Activated naive CD4-positive, alpha-beta T cell treated with anti-CD3 and anti-CD28 coated beads, Interleukin-2, amount 50 U/mL, for 24 hours (primary cell): ENCODE results near the gene DACT2.
"Not testable (repeated sequence)": the region's sequence is repeated elsewhere in the genome, so short reads cannot be mapped to it uniquely, and the experiment has no call there.

Experiments
- H3K27ac Mint-ChIP-seq: one replicate; pipeline ENCODE4 v1.8.0; 2021; ENCODE audit warnings: mild to moderate bottlenecking, mixed read lengths
- H3K27me3 Mint-ChIP-seq: one replicate; pipeline ENCODE4 v1.8.0; 2021; ENCODE audit warnings: mixed read lengths
- H3K36me3 Mint-ChIP-seq: one replicate; pipeline ENCODE4 v1.8.0; 2021; ENCODE audit warnings: mixed read lengths
- H3K4me1 Mint-ChIP-seq: one replicate; pipeline ENCODE4 v1.8.0; 2021; ENCODE audit warnings: mixed read lengths
- H3K4me3 Mint-ChIP-seq: one replicate; pipeline ENCODE4 v1.8.0; 2021; ENCODE audit warnings: mild to moderate bottlenecking, mixed read lengths
- H3K9me3 Mint-ChIP-seq: one replicate; pipeline ENCODE4 v1.8.0; 2021; ENCODE audit warnings: mixed read lengths

The DACT2 gene

DNA sequence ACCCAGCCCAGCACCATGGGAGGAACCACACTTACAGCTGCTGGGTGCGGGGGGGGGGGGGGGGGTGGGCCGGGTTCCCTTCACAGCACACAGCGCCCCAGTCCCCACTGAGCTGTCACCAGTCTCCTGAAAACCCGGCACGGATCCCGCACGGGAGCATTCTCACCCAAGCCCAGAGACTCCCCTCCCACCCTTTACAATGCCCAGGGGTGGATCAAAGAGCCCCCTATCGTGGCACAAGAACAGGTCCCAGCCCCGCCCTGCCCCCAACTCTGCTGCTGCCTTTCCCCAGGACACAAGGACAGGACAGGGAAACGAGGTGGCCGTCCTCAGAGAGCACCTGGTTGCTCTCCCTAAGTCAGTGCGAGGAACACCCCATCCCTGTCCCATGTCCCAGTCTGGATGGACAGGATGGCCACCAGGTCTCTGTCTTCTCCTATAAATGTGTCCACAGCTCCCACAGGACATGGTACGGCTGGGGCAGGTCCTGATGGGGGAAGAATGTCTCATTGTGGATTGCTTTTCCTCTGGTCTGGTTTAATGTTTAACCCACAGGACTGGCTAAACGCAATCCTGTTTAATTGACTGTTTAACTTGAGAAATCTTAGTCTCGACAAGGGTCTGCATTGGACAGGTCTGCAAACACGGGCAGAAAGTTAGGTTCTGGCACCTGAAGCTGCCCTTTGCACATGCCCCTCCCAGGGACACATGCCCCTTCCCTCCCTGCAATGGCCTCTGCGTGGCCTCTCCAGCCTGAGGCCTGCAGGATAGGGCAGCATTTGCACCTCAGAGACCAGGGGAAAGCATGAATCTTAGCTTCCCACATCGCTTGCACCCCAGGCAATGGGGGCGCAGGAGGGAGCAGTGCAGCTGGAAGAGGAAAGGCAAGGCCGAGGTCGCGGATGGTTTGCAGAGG is 45.3 kb downstream of the DACT2 start:
- no peaks in the 10 kb centered on the region for H3K9me3 Mint-ChIP-seq
- no peaks in the 10 kb centered on the region for H3K4me1 Mint-ChIP-seq
- H3K4me3 Mint-ChIP-seq: no peak overlapping the region
- no peak overlapping the region for H3K27ac Mint-ChIP-seq
- peaks cover 1% of the 10 kb centered on the region for H3K27me3 Mint-ChIP-seq
- H3K36me3 Mint-ChIP-seq: no peaks in the 10 kb centered on the region

DNA sequence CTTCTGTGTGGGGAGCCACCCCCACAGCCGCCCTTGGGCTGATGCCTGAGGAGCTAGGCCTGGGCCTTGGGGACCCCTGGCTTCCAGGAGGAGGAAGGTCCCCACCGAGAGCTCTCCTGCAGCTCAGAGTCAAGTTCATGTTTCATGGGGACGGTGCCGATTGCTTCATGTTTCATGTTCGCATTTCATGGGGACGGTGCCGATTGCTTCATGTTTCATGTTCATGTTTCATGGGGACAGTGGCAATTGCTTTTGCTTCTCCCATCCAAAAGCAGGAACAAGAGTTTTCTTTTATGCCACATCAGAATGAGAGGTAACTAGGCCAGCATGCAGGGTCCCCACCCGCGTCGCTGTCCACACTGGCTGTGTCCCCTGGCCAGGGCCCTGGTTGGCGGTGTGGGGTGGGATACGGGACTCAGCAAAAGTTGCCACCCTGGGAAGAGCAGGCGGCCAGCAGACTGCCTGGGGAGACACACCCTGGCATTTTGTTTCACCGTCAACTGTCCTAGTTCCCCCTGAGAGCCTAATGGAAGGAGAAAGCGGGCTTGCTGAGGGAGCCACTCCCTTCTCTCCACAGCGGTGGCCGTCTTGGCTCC is 46.0 kb downstream of the DACT2 start:
- no peaks in the 10 kb centered on the region for H3K4me1 Mint-ChIP-seq
- H3K27ac Mint-ChIP-seq: no peak overlapping the region
- H3K27me3 Mint-ChIP-seq: peaks cover 3% of the 10 kb centered on the region
- no peaks in the 10 kb centered on the region for H3K9me3 Mint-ChIP-seq
- H3K36me3 Mint-ChIP-seq: no peaks in the 10 kb centered on the region
- H3K4me3 Mint-ChIP-seq: no peak overlapping the region

DNA sequence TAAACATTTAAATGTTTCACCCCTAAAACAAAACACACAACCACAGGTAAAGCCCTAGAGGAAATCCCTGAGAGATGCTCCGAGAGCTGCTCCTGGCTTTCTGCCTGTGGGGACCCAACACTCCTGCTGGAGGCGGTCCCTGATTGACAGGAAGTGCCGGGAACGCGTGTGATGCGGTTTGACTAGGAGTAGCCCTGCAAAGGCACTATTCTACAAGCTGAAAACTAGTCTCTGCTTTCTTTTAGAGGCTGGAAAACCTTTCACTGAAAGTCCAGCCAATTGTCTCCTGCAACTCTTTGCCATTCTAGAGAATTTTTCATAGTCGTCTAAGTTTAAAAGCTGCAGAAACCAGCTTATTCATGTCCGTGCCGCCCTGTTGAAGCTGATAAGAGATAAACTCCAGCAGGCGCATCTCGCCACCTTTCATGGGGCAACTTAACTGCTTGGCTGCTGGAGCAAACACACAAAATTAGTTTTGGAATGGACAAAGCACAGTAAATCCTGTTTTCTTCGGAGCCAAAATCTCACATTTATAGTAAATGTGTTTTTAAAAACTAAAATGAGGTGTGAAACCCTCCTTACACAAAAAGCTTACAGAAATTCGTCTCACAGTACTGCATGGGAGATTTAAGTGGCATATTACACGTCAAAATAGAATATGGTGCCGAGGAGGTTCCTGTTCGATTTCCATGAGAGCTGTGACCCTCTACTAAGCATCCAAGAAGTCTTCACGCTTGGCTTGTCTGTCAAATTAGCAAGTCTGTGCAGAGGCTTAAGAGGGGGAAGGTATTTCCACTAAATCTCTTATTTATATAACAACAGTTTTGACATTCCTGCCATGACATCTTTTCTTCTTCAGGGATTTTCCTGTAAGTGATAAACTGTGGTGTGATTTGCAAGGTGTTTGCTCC is 46.9 kb downstream of the DACT2 start:
- H3K9me3 Mint-ChIP-seq: no peaks in the 10 kb centered on the region
- no peak overlapping the region for H3K27ac Mint-ChIP-seq
- H3K4me3 Mint-ChIP-seq: no peak overlapping the region
- H3K4me1 Mint-ChIP-seq: no peaks in the 10 kb centered on the region
- H3K36me3 Mint-ChIP-seq: no peaks in the 10 kb centered on the region
- peaks cover 3% of the 10 kb centered on the region for H3K27me3 Mint-ChIP-seq

DNA sequence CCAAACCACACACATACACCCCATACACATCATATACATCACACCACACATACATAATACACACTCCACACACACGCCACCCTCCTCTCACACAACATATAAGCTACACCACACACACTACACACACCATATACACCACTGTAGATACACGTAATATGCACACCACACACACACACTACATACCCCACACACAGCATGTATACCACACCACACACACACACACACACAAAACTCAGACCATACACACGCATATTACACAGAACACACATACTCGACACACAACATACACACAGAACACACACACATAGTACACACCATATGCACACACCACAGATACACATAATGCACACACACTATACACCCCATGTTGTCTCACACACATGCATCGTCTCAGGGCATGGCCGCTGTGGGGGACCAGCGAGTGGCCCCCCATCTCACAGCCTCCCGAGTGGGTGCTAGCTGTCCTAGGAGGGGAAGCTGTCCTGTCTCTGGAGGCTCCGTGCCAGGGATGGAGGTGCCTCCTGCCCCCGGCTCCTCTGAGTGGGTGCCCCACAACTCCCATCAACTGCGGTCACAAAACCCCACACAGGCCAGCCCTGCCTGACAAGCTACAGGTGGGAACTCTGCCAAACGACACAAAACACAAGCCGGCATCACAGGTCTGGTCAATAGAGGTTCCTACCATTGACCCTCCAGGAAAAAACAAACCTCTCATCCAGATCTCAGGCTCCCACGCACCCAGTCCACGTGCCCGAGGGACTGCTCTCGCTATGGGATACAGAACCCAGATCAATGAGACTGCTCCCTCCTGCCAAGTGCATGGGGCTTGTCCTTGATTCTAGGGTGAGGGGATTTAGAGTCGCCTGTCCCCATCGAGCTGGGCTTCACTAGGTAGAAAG is 49.1 kb downstream of the DACT2 start:
- peaks cover 3% of the 10 kb centered on the region for H3K27me3 Mint-ChIP-seq
- no peaks in the 10 kb centered on the region for H3K4me1 Mint-ChIP-seq
- H3K27ac Mint-ChIP-seq: no peak overlapping the region
- no peak overlapping the region for H3K4me3 Mint-ChIP-seq
- H3K36me3 Mint-ChIP-seq: no peaks in the 10 kb centered on the region
- H3K9me3 Mint-ChIP-seq: no peaks in the 10 kb centered on the region

DNA sequence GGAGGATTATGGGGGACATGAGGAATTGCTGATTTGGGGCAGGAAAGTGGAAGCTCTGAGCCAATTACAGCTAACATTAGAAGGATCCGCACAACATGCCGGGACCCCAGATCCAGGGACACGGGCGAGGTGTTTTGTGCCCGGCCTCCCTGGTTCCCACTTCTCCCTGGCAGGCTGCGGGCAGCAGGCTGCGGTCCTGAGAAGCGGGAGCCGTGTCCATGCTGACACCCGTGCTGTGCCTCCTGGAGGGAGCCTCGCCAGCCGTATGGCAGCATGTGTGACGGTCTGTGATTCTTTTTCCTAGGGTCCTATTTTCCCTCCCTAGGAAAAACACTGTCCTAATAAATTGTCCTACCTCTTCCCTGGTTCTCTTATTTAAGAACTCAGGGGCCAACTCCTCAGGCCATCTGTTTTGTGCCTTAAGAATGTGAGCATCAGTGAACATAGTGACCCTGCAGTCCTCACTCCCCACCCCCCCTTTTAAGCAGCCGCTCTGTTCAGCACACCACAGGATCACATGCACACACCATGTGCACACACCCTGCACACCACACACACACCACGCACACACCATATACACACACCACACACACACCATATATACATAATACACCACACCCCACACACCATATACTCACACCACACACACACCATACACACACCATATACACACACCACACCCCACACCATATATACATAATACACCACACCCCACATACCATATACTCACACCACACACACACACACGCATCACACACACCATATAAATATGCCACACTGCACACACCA is 49.9 kb downstream of the DACT2 start:
- H3K27ac Mint-ChIP-seq: no peak overlapping the region
- no peak overlapping the region for H3K4me3 Mint-ChIP-seq
- H3K27me3 Mint-ChIP-seq: peaks cover 1% of the 10 kb centered on the region
- no peaks in the 10 kb centered on the region for H3K4me1 Mint-ChIP-seq
- no peaks in the 10 kb centered on the region for H3K36me3 Mint-ChIP-seq
- H3K9me3 Mint-ChIP-seq: no peaks in the 10 kb centered on the region

DNA sequence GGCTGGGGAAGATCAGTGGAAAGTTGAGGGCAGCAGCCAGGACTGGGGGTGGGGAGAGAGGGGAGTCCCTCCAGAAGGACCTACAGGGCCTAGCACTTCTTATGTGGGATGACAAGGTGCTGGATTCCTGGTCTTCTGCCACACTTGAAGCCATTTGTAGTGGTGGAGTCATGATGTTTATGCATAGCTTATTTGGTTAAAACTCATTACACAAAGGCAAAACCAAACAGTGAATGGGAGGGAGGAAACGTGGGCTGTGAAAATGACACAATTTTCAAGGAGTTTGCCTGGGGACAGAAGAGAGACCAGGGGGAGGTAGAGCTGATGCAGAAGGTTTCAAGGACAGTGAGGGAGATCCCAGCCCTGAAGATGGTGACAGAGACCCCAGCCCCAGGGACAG is 50.8 kb downstream of the DACT2 start:
- Mint-ChIP-seq H3K4me1 (no peaks in the 10 kb centered on the region), H3K36me3 (no peaks in the 10 kb centered on the region), H3K27ac (no peak overlapping the region), H3K27me3 (peaks cover 1% of the 10 kb centered on the region), H3K4me3 (no peak overlapping the region), H3K9me3 (no peaks in the 10 kb centered on the region)

DNA sequence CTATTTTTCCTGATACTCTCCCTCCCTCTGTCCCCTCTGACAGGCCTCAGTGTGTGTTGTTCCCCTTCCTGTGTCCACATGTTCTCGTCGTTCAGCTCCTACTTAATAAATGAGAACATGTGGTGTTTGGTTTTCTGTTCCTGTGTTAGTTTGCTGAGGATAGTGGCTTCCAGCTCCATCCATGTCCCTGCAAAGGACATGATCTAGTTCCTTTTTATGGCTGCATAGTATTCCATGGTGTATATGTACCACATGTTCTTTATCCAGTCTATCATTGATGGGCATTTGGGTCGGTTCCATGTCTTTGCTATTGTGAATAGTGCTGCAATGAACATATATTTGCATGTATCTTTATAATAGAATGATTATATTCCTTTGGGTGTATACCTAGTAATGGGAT is 51.8 kb downstream of the DACT2 start:
- H3K4me1 Mint-ChIP-seq, H3K27ac Mint-ChIP-seq, H3K36me3 Mint-ChIP-seq, H3K4me3 Mint-ChIP-seq, H3K27me3 Mint-ChIP-seq, H3K9me3 Mint-ChIP-seq: not testable (repeated sequence)

DNA sequence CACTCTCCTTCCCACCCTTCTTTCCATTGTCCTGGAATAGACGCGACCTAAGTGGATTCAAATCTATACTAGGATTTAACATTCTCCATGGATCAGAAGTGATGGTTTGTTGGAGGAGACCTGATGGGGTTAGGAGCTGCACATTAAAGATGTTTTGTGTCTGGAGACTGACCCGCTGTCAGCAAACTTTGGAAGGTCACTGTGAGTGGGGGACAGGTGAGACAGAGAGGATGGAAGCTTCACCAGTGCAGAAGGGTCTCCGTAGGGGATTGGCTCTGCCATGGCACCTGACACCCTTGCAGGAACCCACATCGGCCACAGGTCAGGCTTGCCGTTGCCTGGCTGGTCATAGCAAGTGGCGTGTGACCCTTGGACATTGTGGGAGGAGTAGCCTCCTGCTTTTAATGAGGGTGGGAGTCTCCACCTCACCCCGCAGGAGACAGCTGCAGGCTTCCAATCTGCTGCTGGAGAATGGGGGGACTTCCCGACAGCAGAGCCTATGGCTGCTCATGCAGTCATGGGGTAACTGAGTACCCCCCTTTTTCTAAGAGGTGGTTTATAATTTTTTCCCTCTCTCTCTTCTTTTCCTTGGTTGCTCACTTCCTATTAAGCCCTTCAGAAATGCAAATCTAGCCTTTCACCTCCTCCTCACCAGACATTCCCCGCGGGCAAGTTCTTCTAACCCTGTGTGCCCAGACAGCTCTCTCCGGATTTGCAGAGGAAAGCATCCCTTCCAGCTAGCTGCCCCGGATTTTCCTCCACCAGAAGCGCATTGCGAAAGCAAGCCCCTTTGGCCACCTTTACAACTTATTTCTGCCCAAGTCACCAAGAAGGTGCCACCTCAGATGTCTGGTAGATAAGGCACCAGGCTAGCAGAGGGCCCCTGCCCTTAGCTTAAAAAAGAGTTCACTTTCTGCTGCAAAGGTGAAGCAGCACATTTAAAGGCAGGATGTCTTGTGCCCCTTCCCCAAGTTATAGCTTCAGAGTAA is 53.5 kb downstream of the DACT2 start:
- Mint-ChIP-seq H3K27ac (no peak overlapping the region), H3K4me3 (no peak overlapping the region), H3K4me1 (no peaks in the 10 kb centered on the region), H3K27me3 (peaks cover 1% of the 10 kb centered on the region), H3K9me3 (no peaks in the 10 kb centered on the region), H3K36me3 (no peaks in the 10 kb centered on the region)

DNA sequence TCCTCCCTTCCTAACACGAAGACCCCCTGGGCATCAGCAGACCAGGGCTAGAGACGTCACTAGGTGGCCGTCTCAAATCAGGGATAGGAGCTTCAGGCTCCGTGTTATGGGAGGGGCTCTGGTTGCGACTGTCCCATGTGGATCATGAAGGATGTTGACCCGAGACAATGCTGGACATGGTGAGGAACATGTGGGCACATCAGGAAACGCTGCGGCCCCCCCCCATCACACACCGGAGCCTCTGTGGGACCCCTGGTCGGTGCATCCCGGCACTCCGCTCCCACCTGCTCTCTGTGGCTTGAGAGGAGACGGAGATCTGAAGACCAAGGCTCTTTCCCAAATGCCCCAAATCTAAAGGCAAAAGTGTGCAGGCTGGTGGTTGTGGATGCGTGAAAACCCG is 54.2 kb downstream of the DACT2 start:
- Mint-ChIP-seq H3K4me1 (no peaks in the 10 kb centered on the region), H3K27ac (peak overlapping the region; percentile 51), H3K27me3 (peaks cover 4% of the 10 kb centered on the region), H3K36me3 (no peaks in the 10 kb centered on the region), H3K4me3 (no peak overlapping the region), H3K9me3 (no peaks in the 10 kb centered on the region)

DNA sequence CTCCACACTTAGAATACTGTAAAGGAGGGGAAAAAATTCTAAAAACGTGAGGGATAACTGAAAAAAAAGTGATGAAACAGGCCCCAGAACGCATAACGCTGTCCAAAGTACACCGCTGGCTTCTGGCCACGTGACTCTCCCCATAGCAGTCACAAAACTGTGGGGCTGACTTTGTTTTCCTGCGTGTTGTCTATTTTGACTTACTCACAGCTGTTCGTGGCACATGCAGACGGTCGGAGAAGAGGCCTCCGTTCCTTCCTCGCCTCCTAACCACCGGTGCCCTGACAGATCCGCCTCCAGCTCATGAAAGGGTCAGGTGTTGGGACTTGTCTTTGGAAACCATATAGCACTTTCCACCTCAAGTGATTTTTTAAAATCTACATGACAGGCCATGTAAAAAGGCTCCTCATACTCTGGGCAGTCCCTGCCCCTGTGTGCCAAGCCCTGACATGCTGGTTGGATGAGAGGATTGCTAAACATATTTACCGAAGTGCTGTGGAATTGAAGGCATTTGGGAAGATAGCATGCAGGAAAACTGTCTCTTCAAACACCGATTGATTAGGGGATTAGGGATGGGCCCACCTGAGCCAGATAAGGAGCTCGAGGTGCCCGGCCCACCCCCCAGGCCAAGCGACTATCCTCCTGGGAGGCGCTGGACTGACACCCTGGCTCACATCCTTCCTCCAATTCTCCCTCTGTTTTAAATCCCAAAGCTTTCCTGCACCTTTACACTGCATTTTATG is 54.8 kb downstream of the DACT2 start:
- Mint-ChIP-seq H3K9me3 (no peaks in the 10 kb centered on the region), H3K27me3 (peaks cover 5% of the 10 kb centered on the region), H3K4me1 (no peaks in the 10 kb centered on the region), H3K4me3 (no peak overlapping the region), H3K36me3 (no peaks in the 10 kb centered on the region), H3K27ac (peak overlapping the region; percentile 51)

DNA sequence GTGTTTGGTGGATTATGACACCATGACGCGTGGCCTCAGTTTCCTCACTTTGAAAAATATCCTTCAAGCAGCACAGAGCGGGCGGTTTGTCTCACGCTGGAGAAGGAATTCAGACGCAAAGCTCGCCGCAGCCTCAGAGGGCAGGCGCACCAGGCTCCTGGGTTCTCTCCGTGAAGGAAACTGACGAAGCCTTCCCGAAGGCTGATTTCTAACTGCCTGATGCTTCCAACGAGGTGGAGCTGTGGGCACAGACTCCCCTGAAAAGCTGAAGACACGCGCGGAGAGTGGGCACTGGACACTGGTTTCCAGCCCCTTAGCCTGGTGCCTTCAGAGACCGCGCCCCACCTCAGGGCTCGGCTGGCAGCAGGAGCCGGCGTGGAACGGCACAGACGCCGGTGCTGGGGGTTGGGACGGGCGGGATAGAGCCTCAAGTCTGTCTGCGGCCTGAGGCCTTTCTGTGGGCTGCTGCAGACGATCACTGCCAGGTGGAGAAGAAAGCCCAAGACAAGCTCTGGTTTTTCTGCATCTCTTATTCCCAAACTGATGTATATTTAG is 56.1 kb downstream of the DACT2 start:
- H3K4me3 Mint-ChIP-seq: no peak overlapping the region
- no peaks in the 10 kb centered on the region for H3K4me1 Mint-ChIP-seq
- peaks cover 4% of the 10 kb centered on the region for H3K27me3 Mint-ChIP-seq
- no peak overlapping the region for H3K27ac Mint-ChIP-seq
- no peaks in the 10 kb centered on the region for H3K36me3 Mint-ChIP-seq
- no peaks in the 10 kb centered on the region for H3K9me3 Mint-ChIP-seq

DNA sequence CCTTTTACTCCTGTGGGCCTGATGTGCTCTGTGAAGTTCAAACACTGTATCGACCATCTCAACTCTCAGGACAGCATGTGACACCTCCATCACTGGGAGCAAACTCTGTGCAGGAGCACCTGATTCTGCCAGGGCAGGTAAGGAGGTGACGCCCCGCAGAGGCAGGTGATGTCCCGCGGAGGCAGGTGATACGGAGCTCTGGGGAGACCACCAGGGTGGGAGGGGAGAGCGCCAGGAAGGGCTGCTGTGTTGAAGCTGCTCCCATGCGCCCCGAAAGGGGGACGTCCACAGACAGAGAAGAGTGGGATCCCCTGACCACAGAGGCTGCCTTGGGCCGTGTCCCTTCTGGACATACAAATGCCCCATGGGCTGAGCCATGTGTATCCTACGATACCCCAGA is 58.3 kb downstream of the DACT2 start:
- H3K27me3 Mint-ChIP-seq: peaks cover 4% of the 10 kb centered on the region

More for the DNA sequence above, 58.3 kb downstream of the DACT2 start:
- H3K27ac Mint-ChIP-seq: no peak overlapping the region
- no peak overlapping the region for H3K4me3 Mint-ChIP-seq
- H3K4me1 Mint-ChIP-seq: no peaks in the 10 kb centered on the region
- H3K9me3 Mint-ChIP-seq: no peaks in the 10 kb centered on the region
- no peaks in the 10 kb centered on the region for H3K36me3 Mint-ChIP-seq
